Measurements from ENCODE around the gene GSC.
"Not testable (repeated sequence)": the region's sequence is repeated elsewhere in the genome, so short reads cannot be mapped to it uniquely, and the experiment has no call there.

Gene GSC

GRCh38 chr14:94726649-94727048, 43.3 kb downstream of the GSC start:
- not testable (repeated sequence) for H3K4me3 Mint-ChIP-seq, H3K27me3 Mint-ChIP-seq, H3K4me1 Mint-ChIP-seq, H3K9me3 Mint-ChIP-seq, H3K27ac Mint-ChIP-seq, H3K36me3 Mint-ChIP-seq

- H3K4me3 Mint-ChIP-seq = no peak overlapping the region
These were observed 44.9 kb downstream of the GSC start for GRCh38 chr14:94724993-94725392.

GRCh38 chr14:94722397-94722796, 47.5 kb downstream of the GSC start:
- H3K9me3 Mint-ChIP-seq = no peaks in the 10 kb centered on the region

More at GRCh38 chr14:94724993-94725392, 44.9 kb downstream of the GSC start:
- no peak overlapping the region for H3K27ac Mint-ChIP-seq
- H3K27me3 Mint-ChIP-seq = peaks cover 1% of the 10 kb centered on the region
- H3K36me3 Mint-ChIP-seq = no peaks in the 10 kb centered on the region
- H3K9me3 Mint-ChIP-seq = no peaks in the 10 kb centered on the region
- no peaks in the 10 kb centered on the region for H3K4me1 Mint-ChIP-seq

More at GRCh38 chr14:94722397-94722796, 47.5 kb downstream of the GSC start:
- Mint-ChIP-seq H3K4me1 (no peaks in the 10 kb centered on the region), H3K36me3 (no peaks in the 10 kb centered on the region), H3K4me3 (no peak overlapping the region), H3K27ac (no peak overlapping the region), H3K27me3 (peaks cover 3% of the 10 kb centered on the region)

Data from activated naive CD4-positive, alpha-beta T cell treated with anti-CD3 and anti-CD28 coated beads, Interleukin-2, amount 50 U/mL, for 24 hours (primary cell).